H1 (cell line): Measurements from ENCODE around the gene SNX13. TPM values are rescaled to one million over a fixed set of nuclear protein-coding genes. Genes with fewer than 3 reads are reported as not detected.
A peak's percentile ranks its signal among the peaks of the same experiment; 100 is the strongest.

Experiments
- CTCF ChIA-PET: fragments of 300-600 bp; sonication (Branson Sonifier 250); formaldehyde crosslinking; loops from one replicate; lab custom pipeline; 2021; ENCODE audit not compliant: partially characterized antibody; lab: Charles Lee
- POLR2A ChIA-PET: fragments of 300-600 bp; sonication (Branson Sonifier 250); formaldehyde crosslinking; loops from one replicate; lab custom pipeline; 2021; ENCODE audit warnings: inconsistent platforms; ENCODE audit not compliant: partially characterized antibody; lab: Charles Lee
- DNase-seq, 2 experiments: peaks; one replicate each; pipeline versions ENCODE4 v3.0.0 to v3.0.0-alpha.2; 2010 to 2022; ENCODE audit warnings: low spot score in 2 of 2, low read depth in 1 of 2, mixed read lengths in 1 of 2
- FAIRE-seq: peaks from 2 replicates; lab custom pipeline; 2011; peaks lifted over from hg19 to GRCh38; lab: Jason Lieb, UNC
- H2AFZ ChIP-seq: 2 replicates; pipeline ENCODE4 v1.8.1; 2012; ENCODE audit warnings: low read length, inconsistent platforms
- H2AK5ac ChIP-seq: 2 replicates; pipeline ENCODE4 v1.6.1; 2013; ENCODE audit warnings: low read depth, low read length
- H2BK120ac ChIP-seq: replicated peaks from 2 replicates; pipeline ENCODE3; 2013; ENCODE audit warnings: low read depth, low read length, inconsistent platforms
- H2BK12ac ChIP-seq: 2 replicates; pipeline ENCODE4 v1.6.1; 2013; ENCODE audit warnings: low read depth, low read length
- H2BK15ac ChIP-seq: 2 replicates; pipeline ENCODE4 v1.6.1; 2013; ENCODE audit warnings: low read length
- H2BK20ac ChIP-seq: 2 replicates; pipeline ENCODE4 v1.6.1; 2013; ENCODE audit warnings: low read length
- H2BK5ac ChIP-seq: 2 replicates; pipeline ENCODE4 v1.6.1; 2013; ENCODE audit warnings: low read depth, low read length
- H3K14ac ChIP-seq: 2 replicates; pipeline ENCODE4 v1.6.1; 2013; ENCODE audit warnings: inconsistent platforms; ENCODE audit not compliant: insufficient read length
- H3K18ac ChIP-seq: 2 replicates; pipeline ENCODE4 v1.6.1; 2013; ENCODE audit warnings: low read length; ENCODE audit errors: extremely low read depth
- H3K23ac ChIP-seq: 2 replicates; pipeline ENCODE4 v1.6.1; 2013; ENCODE audit warnings: inconsistent platforms; ENCODE audit not compliant: insufficient read length
- H3K23me2 ChIP-seq: 2 replicates; pipeline ENCODE4 v1.6.1; 2013; ENCODE audit warnings: low read depth, low read length
- H3K27ac ChIP-seq: 2 replicates; pipeline ENCODE4 v1.6.1; 2011; ENCODE audit warnings: low read depth, low read length, inconsistent platforms
- H3K27me3 ChIP-seq, 4 experiments: replicated peaks in 1 of 4; 1 replicate in 1 of 4; 2 replicates in 3 of 4; pipeline versions ENCODE4 v1.6.1 to v1.8.1; 2011 to 2013; ENCODE audit warnings: low read length in 3 of 4, mild to moderate bottlenecking in 3 of 4, inconsistent platforms in 2 of 4, mixed read lengths in 2 of 4, moderate library complexity in 1 of 4; ENCODE audit not compliant: control insufficient read depth in 3 of 4, insufficient read depth in 3 of 4; ENCODE audit errors: extremely low read depth in 1 of 4
- H3K36me3 ChIP-seq, 4 experiments: 2 replicates each; pipeline versions ENCODE4 v1.6.1 to v1.8.1; 2011 to 2013; ENCODE audit warnings: mild to moderate bottlenecking in 4 of 4, low read length in 3 of 4, moderate library complexity in 2 of 4, control low read depth in 1 of 4, inconsistent platforms in 1 of 4; ENCODE audit not compliant: insufficient read depth in 4 of 4, control insufficient read depth in 2 of 4
- H3K4ac ChIP-seq: replicated peaks from 2 replicates; pipeline ENCODE3; 2013; ENCODE audit warnings: low read length, low read depth, mixed read lengths, inconsistent platforms; ENCODE audit not compliant: insufficient read length
- H3K4me1 ChIP-seq, 4 experiments: replicated peaks in 1 of 4; 1 replicate in 1 of 4; 2 replicates in 3 of 4; pipeline versions ENCODE4 v1.6.1 to v1.8.1; 2011 to 2013; ENCODE audit warnings: low read length in 3 of 4, inconsistent platforms in 2 of 4, mixed read lengths in 1 of 4; ENCODE audit not compliant: insufficient read depth in 4 of 4, control insufficient read depth in 3 of 4
- H3K4me2 ChIP-seq, 2 experiments: 2 replicates each; pipeline versions ENCODE4 v1.6.1 to v1.8.1; 2011 to 2013; ENCODE audit warnings: low read depth in 2 of 2, low read length in 2 of 2, control low read depth in 1 of 2, inconsistent platforms in 1 of 2, mild to moderate bottlenecking in 1 of 2; ENCODE audit not compliant: insufficient read depth in 1 of 2
- H3K4me3 ChIP-seq, 4 experiments: fragments of 200-600, 300-600 bp in 1 of 4; sonication (generic), shearing (Covaris generic), sonication (Bioruptor Twin) in 1 of 4; 2 replicates each; pipeline versions ENCODE4 v1.5.1 to v1.8.1; 2011 to 2016; ENCODE audit warnings: low read length in 4 of 4, low read depth in 3 of 4, control low read depth in 2 of 4, inconsistent platforms in 2 of 4, mild to moderate bottlenecking in 2 of 4, mixed read lengths in 1 of 4, moderate library complexity in 1 of 4; ENCODE audit not compliant: insufficient read depth in 2 of 4; ENCODE audit errors: extremely low read depth in 1 of 4
- H3K56ac ChIP-seq: replicated peaks from 2 replicates; pipeline ENCODE3; 2013; ENCODE audit warnings: low read depth, mild to moderate bottlenecking, mixed read lengths, low read length, inconsistent platforms; ENCODE audit not compliant: insufficient read length
- H3K79me1 ChIP-seq: 2 replicates; pipeline ENCODE4 v1.6.1; 2013; ENCODE audit warnings: low read depth, low read length, control low read depth
- H3K79me2 ChIP-seq, 2 experiments: 2 replicates each; pipeline versions ENCODE4 v1.6.1 to v1.8.1; 2012 to 2013; ENCODE audit warnings: low read length in 2 of 2, mild to moderate bottlenecking in 2 of 2, inconsistent platforms in 1 of 2; ENCODE audit not compliant: insufficient read depth in 2 of 2, control insufficient read depth in 1 of 2
- H3K9ac ChIP-seq, 4 experiments: replicated peaks in 1 of 4; 1 replicate in 1 of 4; 2 replicates in 3 of 4; pipeline versions ENCODE4 v1.6.1 to v1.8.1; 2011 to 2013; ENCODE audit warnings: low read depth in 3 of 4, low read length in 3 of 4, control low read depth in 2 of 4, mild to moderate bottlenecking in 2 of 4, moderate library complexity in 2 of 4, inconsistent platforms in 1 of 4; ENCODE audit errors: extremely low read depth in 1 of 4
- H3K9me3 ChIP-seq, 2 experiments: 2 replicates each; pipeline versions ENCODE4 v1.6.1 to v1.8.1; 2012 to 2013; ENCODE audit warnings: mild to moderate bottlenecking in 2 of 2, moderate library complexity in 2 of 2, control low read depth in 1 of 2, inconsistent platforms in 1 of 2, low read depth in 1 of 2, low read length in 1 of 2, mixed read lengths in 1 of 2; ENCODE audit not compliant: insufficient read depth in 2 of 2
- H4K20me1 ChIP-seq, 2 experiments: replicated peaks in 1 of 2; 2 replicates each; pipeline versions ENCODE3 to v1.8.1; 2011 to 2013; ENCODE audit warnings: inconsistent platforms in 2 of 2, low read length in 2 of 2, mild to moderate bottlenecking in 1 of 2; ENCODE audit not compliant: insufficient read depth in 2 of 2, control insufficient read depth in 1 of 2
- H4K5ac ChIP-seq: 2 replicates; pipeline ENCODE4 v1.6.1; 2013; ENCODE audit warnings: low read length, low read depth, mixed read lengths, inconsistent platforms; ENCODE audit not compliant: insufficient read length
- H4K8ac ChIP-seq: 2 replicates; pipeline ENCODE4 v1.8.0; 2013; ENCODE audit warnings: mild to moderate bottlenecking, moderate library complexity, low read length, inconsistent platforms; ENCODE audit not compliant: insufficient read depth; ENCODE audit errors: extremely low read depth
- H4K91ac ChIP-seq: replicated peaks from 2 replicates; pipeline ENCODE3; 2013; ENCODE audit warnings: low read length, mixed read lengths, inconsistent platforms; ENCODE audit not compliant: insufficient read length
- CBX8 ChIP-seq: fragments of 300-800, 300-1000 bp; sonication (generic); IDR thresholded peaks from 2 replicates; pipeline ENCODE4 v1.7.1; 2016; ENCODE audit warnings: low read depth, low read length, borderline replicate concordance
- CEBPB ChIP-seq: IDR thresholded peaks from 2 replicates; pipeline ENCODE4 v1.6.1; 2012; ENCODE audit warnings: low read depth, low read length
- HDAC6 ChIP-seq: IDR thresholded peaks from one replicate; pipeline ENCODE4 v1.7.1; 2012; ENCODE audit warnings: low read depth, mild to moderate bottlenecking, inconsistent platforms, low read length, moderate library complexity
- MAX ChIP-seq: IDR thresholded peaks from 2 replicates; pipeline ENCODE4 v1.6.1; 2012; ENCODE audit warnings: inconsistent platforms
- NANOG ChIP-seq: IDR thresholded peaks from 2 replicates; pipeline ENCODE4 v1.6.1; 2011; ENCODE audit warnings: low read length, low read depth, mild to moderate bottlenecking, inconsistent platforms; ENCODE audit not compliant: insufficient read depth, poor library complexity, severe bottlenecking
- POLR2A ChIP-seq, 2 experiments: IDR thresholded peaks; 1 replicate in 1 of 2; 2 replicates in 1 of 2; pipeline ENCODE4 v1.6.1; 2011; ENCODE audit warnings: low read depth in 2 of 2, low read length in 2 of 2, mild to moderate bottlenecking in 2 of 2; ENCODE audit errors: control extremely low read depth in 1 of 2
- POU5F1 ChIP-seq: IDR thresholded peaks from 2 replicates; pipeline ENCODE4 v1.6.1; 2011; ENCODE audit warnings: low read depth, mild to moderate bottlenecking, low read length, moderate library complexity
- RBBP5 ChIP-seq: IDR thresholded peaks from 2 replicates; pipeline ENCODE4 v1.7.1; 2012; ENCODE audit warnings: low read depth, mild to moderate bottlenecking, inconsistent platforms, low read length, moderate library complexity, borderline replicate concordance
- SP4 ChIP-seq: IDR thresholded peaks from 2 replicates; pipeline ENCODE4 v1.6.1; 2012; ENCODE audit warnings: low read length, inconsistent platforms
- SUZ12 ChIP-seq: fragments of 200-600 bp; sonication (generic); IDR thresholded peaks from 2 replicates; pipeline ENCODE4 v1.6.1; 2012; ENCODE audit warnings: mild to moderate bottlenecking, inconsistent platforms, low read length, moderate library complexity, mixed read lengths
- YY1 ChIP-seq: IDR thresholded peaks from 2 replicates; pipeline ENCODE4 v1.6.1; 2011; ENCODE audit warnings: low read depth, mild to moderate bottlenecking, low read length
- ZNF274 ChIP-seq: IDR thresholded peaks from 2 replicates; pipeline ENCODE4 v1.7.0; 2012; ENCODE audit warnings: low read length, borderline replicate concordance; ENCODE audit errors: extremely low read depth
- WGBS, 2 experiments: shearing (Covaris generic) in 1 of 2; methylation state at CpG; one replicate each; pipeline versions ENCODE4 v1.1.6 to v1.1.7; 2013 to 2015; ENCODE audit warnings: low lambda C conversion rate in 2 of 2, mixed read lengths in 2 of 2, inconsistent platforms in 1 of 2, low coverage in 1 of 2, missing lambda C conversion rate in 1 of 2; ENCODE audit not compliant: insufficient replicate concordance in 2 of 2, insufficient coverage in 1 of 2, insufficient read length in 1 of 2; ENCODE audit errors: extremely low coverage in 1 of 2, missing lambda C conversion rate in 1 of 2; 5-methylcytosine and 5-hydroxymethylcytosine counted together
- polyA plus RNA-seq, 7 experiments: library from polyadenylated mRNA; depleted of rRNA in 3 of 7; stranded (reverse) in 5 of 7; unstranded in 2 of 7; fragments of >200 nt in 5 of 7; fragments of 200-250 nt in 2 of 7; gene quantifications; 1 replicate in 5 of 7; 2 replicates in 1 of 7; 4 replicates in 1 of 7; pipeline versions ENCODE4 v1.2.1 to v1.2.3, GENCODE V29; 2011 to 2013; ENCODE audit warnings: missing spikeins in 2 of 7, mixed read lengths in 2 of 7
- total RNA-seq: library from RNA; stranded (reverse); fragmentation: NEBNext Ultra II Directional; extraction: Animal tissue kit (Norgen Biotek cat#: 25700); gene quantifications from 2 replicates; pipeline ENCODE4 v1.2.1, GENCODE V29; 2021

Gene SNX13
- total and polyA plus RNA-seq, 2 of the 8 experiments (the other 6 are each of a cell fraction or from before 2014, with no cell fraction given): 5.5 to 27.4 TPM

GRCh38 chr7:17939606-17940301 lies 540 bp downstream of the SNX13 start:
- DNase-seq: peak in 1 of 2 experiments; percentile 64
- POLR2A ChIA-PET: interaction anchor here (1.1 to 1.7 kb wide), 2 partner anchors 9 to 12 kb away, joined by 3 to 5 read pairs; no protein-coding TSS in a partner anchor
- 3% methylated on average over 29 of the region's 29 CpGs; no CpG with 5 or more reads in 1 of the 2 experiments for WGBS, 2 experiments
- TF ChIP-seq HDAC6: no peak
- no peak for TF ChIP-seq CEBPB
- TF ChIP-seq ZNF274: no peak
- TF ChIP-seq POLR2A (IDR thresholded peaks at IDR 0.05; ENCODE audit: control extremely low read depth in 1 of 2, low read depth in 2 of 2, low read length in 2 of 2): peak in 1 of 2 experiments; percentile 40; a peak in 2 of 3 replicates
- TF ChIP-seq MAX: no peak
- no peak for TF ChIP-seq SP4
- no peak; the same call in 1 of the 2 replicates for TF ChIP-seq RBBP5
- TF ChIP-seq CBX8: no peak
- TF ChIP-seq POU5F1: no peak
- TF ChIP-seq NANOG: no peak
- no peak for TF ChIP-seq YY1
- TF ChIP-seq SUZ12: no peak

More at GRCh38 chr7:17939606-17940301, 540 bp downstream of the SNX13 start:
- no peak for FAIRE-seq
- H3K14ac ChIP-seq: no peak overlapping the region
- no peaks in the 10 kb centered on the region for H3K27me3 ChIP-seq
- peaks cover 0 to 2% (median 0%) of the 10 kb centered on the region in 4 experiments; a peak in 1 of 7 replicates for H3K4me1 ChIP-seq
- peak overlapping the region; percentile 88 for H2AFZ ChIP-seq
- peak overlapping the region; percentile 93; the same call in 1 of the 2 replicates for H4K8ac ChIP-seq
- H3K4ac ChIP-seq: no peak overlapping the region
- peaks cover 5% of the 10 kb centered on the region; the same call in 1 of the 2 replicates for H3K79me1 ChIP-seq
- peak overlapping the region; percentile 89 to 92 for H3K4me2 ChIP-seq
- no peaks in the 10 kb centered on the region for H3K9me3 ChIP-seq
- peak overlapping the region; percentile 82 for H3K27ac ChIP-seq
- peak overlapping the region; percentile 50 for H4K91ac ChIP-seq
- H2BK20ac ChIP-seq: no peak overlapping the region
- peak overlapping the region; percentile 69 to 95 (median 88) for H3K9ac ChIP-seq
- no peak overlapping the region for H2AK5ac ChIP-seq
- CTCF ChIA-PET: interaction anchor here (1.0 kb wide), 1 partner anchor 168 kb away, joined by 3 read pairs; no protein-coding TSS in a partner anchor
- H3K36me3 ChIP-seq: no peaks in the 10 kb centered on the region
- H3K23ac ChIP-seq: no peak overlapping the region
- peaks cover 8% of the 10 kb centered on the region for H3K23me2 ChIP-seq
- no peak overlapping the region; the same call in 1 of the 2 replicates for H2BK15ac ChIP-seq
- peak overlapping the region; percentile 81 for H3K18ac ChIP-seq
- no peaks in the 10 kb centered on the region for H4K20me1 ChIP-seq
- H3K4me3 ChIP-seq: peak overlapping the region; percentile 93 to 98 (median 97)
- H3K79me2 ChIP-seq: peaks cover 0 to 54% of the 10 kb centered on the region in 2 experiments; a peak in 3 of 4 replicates
- H3K56ac ChIP-seq: peak overlapping the region; percentile 66
- H2BK120ac ChIP-seq: no peak overlapping the region
- peak overlapping the region; percentile 95; the same call in 1 of the 2 replicates for H2BK12ac ChIP-seq
- peak overlapping the region; percentile 45 for H4K5ac ChIP-seq
- H2BK5ac ChIP-seq: peak overlapping the region; percentile 84
